Activated CD8-positive, alpha-beta memory T cell treated with anti-CD3 and anti-CD28 coated beads for 24 hours (primary cell): ENCODE results near the gene PPFIA4.
"Not testable (repeated sequence)": the region's sequence is repeated elsewhere in the genome, so short reads cannot be mapped to it uniquely, and the experiment has no call there.

Experiments
- DNase-seq: peaks from one replicate; pipeline ENCODE4 v3.0.0-alpha.2; 2020

The PPFIA4 gene

DNA sequence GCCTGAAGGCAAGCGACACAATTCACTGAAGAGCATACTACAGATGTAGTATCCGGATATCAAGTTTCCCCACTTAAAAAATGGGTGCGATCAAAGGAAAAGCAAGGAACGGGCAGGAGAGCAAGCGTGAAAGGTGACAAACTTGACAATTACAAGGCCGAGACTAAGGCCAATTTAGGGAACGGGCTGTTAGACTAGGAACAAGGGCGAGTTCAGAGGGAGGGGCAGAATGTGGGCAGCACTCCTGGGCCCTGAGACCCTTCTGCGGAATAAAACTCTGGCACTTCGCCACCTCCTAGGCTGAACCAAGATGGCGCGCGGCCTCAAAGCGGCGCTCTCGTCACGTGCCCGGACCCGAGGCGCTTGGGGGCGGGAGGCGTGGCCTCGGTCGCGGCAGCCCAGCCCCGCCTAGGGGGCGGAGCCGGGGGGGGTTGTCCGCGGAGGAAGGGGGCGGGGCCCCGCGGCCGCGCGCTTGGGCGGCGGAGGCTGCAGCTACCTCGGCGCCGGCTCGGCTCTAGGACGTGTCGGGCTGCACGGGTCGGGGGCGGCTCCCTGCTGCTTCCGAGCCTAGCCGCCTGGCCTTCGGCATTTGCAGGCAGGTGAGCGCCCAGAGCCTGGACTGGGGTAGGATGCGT is at the start of gene PPFIA4:
PPFIA4 (plus strand) TSS at position 461 of the 635 bp plus-strand sequence. CDS start 12,518 bp downstream, outside the sequence.
- DNase-seq, result peak; percentile 93

DNA sequence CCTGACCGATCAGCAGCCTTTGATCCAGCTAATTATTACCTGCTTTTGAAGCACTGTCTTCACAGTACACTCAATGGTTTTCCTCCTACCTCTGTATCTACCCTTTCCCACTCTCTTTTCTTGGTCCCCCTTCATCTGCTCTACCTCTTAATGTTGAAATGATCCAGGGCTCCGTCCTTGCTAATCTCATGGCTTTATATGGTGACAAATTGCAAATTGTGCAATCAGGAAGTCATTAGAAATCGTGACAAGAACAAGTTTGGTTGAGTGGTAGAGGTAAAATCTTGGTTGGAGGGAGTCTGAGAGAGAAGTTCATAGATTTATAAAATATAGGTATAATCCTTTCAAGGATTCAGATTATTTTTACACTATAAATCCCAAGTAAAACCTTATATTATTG is 49.7 kb upstream of the PPFIA4 start:
- no peak for DNase-seq

DNA sequence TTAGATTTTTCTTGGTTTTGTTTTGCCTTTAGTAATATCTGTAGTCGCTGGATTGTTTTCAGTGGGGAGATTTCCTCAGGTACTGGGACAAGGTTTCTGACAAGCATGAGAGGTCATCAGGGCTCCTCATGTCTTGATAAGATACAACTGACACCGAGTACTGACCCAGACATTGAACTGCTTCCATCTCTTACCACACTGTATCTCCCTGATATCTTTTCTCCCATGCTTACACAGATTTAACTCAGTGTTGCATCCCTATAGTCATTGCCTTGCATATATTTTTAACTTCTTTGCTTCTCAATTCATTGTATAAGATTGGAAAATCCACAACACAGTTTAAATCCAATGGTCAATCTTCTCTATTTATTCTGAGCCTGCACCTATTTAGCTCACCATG is 46.8 kb upstream of the PPFIA4 start:
- no peak for DNase-seq

DNA sequence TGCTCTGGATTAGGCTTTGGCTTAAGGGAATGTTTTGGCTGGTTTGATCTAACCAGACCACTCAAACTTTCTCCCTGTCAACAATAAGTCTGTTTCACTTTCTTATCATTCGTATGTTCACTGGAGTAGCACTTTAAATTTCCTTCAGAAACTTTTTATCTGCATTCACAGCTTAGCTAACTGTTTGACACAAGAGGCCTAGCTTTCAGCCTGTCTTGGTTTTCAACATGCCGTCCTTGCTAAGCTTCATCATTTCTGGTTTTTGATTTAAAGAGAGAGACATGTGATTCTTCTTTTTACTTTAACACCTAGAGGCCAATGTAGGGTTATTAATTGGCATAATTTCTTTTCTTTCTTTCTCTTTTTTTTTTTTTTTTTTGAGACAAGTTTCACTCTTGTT is 44.4 kb upstream of the PPFIA4 start:
- DNase-seq, result no peak

DNA sequence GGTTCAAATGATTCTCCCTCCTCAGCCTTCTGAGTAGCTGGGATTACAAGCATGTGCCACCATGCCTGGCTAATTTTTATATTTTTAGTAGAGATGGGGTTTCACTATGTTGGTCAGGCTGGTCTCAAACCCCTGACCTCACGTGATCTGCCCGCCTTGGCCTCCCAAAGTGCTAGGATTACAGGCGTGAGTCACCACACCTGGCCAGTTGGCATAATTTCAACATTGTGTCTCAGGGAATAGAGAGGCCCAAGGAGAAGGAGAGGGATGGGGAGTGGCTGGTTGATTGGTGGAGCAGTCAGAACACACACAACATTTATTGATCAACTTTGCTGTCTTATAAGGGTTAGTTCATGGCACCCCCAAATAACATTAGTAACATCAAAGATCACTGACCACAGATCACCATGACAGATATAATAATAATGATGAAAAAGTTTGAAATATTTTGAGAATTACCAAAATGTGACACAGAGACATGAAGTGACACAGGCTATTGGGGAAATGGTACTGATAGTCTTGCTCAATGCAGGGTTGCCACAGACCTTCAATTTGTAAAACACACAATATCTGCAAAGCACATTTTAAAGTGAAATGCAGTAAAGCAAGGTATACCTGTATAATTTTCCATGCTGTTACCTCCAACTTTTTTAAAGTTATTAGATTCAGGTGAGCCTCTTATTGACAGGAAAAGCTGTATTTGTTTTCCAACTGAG is 43.4 kb upstream of the PPFIA4 start:
- DNase-seq, result no peak

DNA sequence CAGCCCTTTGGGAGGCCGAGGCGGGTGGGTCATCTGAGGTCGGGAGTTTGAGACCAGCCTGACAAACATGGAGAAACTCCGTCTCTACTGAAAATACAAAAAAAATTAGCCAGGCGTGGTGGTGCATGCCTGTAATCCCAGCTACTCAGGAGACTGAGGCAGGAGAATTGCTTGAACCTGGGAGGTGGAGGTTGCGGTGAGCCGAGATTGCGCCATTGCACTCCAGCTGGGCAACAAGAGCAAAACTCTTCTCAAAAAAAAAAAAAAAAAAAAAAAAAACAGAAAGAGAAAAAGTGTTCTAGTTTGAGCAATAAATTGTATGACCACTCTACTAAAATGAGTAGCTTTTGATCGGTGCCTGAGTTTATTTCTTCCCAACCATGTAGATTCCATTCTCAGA is 40.2 kb upstream of the PPFIA4 start:
- DNase-seq, result not testable (repeated sequence)

DNA sequence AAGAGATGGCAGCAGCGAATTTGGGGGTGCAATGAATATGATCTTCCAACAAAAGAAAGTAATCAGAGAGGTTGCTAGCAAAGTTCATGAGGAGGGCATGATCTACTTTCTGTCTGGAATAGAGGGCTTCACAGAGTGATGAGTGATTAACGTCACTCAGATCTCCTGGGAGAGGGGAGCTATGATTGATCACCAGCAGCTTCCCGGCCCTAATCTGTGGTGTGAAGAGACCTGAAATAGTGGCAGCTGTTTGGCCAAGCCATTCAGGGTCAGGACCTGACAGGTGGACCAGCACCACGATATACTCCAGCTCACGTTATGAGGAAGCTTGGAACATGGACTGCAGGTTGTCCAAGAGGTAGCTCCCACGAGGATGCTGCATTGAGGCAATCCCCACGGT is 39.0 kb upstream of the PPFIA4 start:
- DNase-seq, result no peak

DNA sequence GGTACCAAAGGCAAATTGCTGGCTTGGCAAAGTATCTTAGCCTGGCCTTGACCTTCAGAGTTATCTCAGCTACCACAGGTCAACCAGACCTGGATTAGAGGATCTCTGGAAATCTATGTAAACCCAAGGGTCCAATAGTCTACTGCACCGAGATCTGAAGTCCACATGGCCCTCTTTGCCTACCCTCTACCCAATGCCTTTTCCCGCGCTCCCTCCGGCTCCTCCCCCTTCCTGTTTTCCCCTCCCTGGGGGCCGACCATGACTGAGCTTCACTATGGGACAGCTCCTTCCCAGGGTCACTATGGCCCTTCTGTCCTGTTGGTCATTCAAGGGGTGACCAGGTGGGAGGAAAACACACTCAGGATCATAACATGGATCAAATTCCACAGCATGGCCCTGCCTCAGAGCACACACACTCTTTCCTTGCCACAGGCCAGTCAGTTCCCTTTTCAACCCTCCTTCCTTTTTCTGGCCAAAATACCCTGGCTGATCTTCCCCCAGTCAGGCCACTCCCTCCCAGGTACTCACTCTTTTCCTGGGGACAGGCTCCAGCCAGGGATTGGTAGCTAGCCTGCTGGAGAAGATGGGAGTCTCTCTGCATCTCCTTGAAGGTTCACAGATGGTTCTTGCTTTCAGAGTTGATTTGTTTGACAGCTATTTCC is 38.2 kb upstream of the PPFIA4 start:
- DNase-seq, result no peak

DNA sequence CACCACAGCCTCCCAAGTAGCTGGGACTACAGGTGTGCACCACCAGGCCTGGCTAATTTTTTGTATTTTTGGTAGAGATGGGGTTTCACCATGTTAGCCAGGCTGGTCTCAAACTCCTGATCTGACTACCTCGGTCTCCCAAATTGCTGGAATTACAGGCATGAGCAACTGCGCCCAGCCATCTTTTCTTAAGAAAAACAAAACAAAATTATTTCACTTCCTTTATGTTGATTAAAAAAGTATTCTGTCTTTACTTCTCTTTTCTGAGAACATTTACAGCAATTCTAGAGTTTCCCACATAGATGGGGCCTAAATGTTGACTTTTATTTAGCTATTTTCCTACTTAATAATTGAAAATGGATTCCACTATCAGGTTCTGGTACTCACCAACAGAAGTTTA is 36.4 kb upstream of the PPFIA4 start:
- no peak for DNase-seq

DNA sequence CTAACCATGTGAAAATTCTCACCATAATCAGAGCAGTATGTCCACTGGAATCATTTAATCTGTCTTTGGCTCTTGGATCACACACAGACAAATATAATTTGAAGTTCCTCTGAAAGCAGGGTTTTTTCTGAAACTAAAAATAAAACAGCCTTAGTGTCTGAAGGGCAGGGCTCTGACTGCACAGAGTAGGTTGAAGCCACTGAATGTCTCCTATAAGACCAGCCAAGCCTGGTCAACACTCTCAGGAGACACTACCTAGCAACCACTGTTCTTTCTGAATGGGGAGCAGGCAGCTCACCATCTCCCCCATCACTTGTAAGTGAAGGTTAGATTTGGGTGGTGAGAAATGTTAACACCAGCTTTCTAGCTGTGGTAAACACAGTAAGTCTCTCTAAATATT is 35.2 kb upstream of the PPFIA4 start:
- DNase-seq, result no peak

DNA sequence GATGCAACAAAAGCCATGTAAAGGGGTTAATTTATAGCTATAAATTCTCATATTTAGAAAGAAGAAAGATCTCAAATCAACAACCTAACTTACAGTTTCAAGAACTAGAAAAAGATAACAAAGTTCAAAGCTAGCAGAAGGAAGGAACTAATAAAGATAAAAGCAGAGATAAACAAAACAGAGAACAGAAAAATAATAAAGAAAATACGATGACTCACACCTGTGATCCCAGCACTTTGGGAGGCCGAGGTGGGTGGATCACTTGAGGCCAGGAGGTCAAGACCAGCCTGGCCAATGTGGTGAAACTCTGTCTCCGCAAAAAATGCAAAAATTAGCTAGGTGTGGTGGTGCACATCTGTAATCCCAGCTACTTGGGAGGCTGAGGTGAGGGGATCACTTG is 31.5 kb upstream of the PPFIA4 start:
- no peak for DNase-seq

DNA sequence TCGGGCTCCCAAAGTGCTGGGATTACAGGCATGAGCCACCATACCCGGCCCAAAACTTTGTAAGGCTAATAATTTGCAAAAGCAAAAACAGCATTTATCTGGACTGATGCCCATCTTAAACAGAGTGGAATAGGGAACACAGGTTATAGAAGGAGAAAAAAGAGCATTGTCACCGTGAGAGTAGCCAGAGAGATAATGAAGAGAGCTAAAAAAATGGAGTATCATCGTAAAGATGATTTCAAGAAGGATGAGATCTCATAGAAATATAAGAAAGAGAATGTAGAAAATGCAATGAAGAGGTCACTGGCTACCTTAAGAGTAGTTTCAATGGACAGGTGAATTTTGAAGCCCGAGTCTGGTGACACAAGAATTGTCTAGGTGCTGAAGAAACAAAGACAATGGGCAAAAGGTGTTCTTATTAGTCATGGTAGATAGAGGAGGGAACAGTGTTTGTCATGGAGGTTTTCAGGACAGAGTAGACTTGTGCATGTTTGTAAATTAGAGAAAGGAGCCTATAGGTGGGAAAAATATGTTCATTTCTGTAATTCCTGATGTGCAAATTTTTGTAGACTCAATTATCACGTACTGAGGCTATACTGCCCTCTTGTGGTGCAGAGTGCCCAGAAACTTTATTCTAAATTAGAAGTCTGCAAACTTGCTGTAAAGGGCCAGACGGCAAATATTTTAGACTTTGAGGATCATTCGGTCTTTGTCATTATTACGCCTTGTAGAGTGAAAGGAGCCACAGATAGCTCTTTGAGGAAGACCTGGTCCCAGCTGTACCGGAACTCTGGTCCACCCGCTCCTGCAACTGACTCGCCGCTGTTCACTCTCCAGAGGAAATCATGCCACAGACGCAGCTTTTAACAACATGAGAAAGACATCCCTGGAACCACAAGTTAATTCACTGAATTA is 27.2 kb upstream of the PPFIA4 start:
- DNase-seq, result peak; percentile 72

DNA sequence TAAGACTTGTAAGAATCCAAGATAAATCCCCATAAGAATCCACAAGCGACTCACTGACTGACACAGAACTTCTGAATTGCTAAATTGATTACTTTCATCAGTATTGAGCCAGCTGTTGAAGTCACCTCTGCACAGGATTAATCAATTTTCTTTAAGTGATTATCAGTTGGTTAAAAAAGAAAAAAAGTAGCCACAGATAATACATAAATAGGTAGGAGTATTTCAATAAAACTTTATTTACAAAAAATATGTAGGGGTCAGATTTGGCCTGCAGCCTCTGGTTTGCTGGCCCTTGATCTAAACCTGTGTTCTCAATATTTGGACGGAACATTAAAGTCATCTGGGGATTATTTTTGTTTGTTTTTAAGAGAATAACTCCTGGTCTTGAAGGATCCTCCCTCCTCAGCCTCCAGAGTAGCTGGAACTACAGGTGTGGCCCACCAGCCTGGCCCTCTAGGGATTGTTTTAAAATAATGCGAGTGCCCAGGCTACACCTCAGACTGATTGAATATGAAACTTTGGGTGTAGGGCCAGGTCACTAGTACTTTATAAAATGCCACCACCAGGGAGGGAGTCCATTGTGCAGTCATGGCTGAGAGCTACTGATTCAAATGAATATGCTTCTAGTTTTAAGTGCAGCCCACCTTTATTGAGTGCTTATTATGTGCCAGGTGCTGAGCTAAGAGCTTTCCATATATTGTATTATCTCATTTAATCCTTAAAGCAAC is 25.9 kb upstream of the PPFIA4 start:
- DNase-seq, result no peak

DNA sequence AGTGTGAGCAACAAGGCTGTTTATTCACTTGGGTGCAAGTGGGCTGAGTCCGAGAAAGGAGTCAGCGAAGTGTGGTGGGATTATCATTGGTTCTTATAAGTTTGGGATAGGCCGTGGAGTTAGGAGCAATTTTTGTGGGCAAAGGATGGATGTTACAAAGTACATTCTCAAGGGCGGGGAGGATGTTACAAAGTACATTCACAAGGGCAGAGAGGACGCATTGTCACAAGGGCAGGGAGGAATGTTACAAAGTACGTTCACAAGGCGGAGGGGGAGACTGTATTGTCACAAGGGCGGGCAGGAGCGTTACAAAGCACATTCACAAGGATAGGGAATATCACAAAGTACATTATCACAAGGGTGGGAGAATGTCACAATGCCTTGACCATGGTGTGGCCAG is 24.3 kb upstream of the PPFIA4 start:
- DNase-seq, result no peak

DNA sequence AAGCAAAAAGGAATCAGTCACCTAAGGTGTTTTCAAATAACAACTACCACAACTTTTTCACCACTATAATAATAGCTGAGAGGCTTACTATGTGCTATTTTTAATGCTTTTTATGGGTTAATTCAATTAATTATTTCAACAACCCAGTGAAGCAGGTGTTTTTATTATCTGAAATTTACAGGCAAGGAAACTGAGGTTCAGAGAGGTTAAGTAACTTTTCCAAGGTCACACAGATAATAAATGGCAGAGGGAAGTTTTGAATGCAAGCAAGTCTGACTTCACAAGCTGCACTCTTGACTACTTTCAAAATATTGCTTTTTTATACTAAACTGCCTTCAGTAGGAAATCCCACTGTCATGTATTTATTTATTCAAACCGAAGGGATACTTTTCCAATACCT is 23.3 kb upstream of the PPFIA4 start:
- no peak for DNase-seq

DNA sequence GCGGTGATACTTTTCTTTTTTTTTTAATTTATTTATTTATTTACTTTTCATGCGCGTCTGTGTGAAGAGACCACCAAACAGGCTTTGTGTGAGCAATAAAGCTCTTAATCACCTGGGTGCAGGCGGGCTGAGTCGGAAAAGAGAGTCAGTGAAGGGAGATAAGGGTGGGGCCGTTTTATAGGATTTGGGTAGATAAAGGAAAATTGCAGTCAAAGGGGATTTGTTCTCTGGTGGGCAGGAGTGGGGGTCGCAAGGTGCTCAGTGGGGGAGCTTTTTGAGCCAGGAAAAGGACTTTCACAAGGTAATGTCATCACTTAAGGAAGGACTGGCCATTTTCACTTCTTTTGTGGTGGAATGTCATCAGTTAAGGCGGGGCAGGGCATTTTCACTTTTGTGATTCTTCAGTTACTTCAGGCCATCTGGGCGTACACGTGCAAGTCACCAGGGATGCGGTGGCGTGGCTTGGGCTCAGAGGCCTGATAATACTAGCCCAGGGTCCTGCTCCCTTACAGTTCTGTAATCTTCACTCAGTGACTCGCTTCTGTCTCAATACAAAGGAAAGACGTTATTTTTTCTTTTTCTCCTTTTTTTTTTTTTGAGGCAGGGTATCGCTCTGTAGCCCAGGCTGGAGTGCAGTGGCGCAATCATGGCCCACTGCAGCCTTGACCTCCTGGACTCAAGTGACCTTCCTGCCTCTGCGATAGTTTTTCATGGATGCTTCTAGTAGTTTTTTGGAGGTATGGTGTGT is 20.7 kb upstream of the PPFIA4 start:
- DNase-seq, result not testable (repeated sequence)

DNA sequence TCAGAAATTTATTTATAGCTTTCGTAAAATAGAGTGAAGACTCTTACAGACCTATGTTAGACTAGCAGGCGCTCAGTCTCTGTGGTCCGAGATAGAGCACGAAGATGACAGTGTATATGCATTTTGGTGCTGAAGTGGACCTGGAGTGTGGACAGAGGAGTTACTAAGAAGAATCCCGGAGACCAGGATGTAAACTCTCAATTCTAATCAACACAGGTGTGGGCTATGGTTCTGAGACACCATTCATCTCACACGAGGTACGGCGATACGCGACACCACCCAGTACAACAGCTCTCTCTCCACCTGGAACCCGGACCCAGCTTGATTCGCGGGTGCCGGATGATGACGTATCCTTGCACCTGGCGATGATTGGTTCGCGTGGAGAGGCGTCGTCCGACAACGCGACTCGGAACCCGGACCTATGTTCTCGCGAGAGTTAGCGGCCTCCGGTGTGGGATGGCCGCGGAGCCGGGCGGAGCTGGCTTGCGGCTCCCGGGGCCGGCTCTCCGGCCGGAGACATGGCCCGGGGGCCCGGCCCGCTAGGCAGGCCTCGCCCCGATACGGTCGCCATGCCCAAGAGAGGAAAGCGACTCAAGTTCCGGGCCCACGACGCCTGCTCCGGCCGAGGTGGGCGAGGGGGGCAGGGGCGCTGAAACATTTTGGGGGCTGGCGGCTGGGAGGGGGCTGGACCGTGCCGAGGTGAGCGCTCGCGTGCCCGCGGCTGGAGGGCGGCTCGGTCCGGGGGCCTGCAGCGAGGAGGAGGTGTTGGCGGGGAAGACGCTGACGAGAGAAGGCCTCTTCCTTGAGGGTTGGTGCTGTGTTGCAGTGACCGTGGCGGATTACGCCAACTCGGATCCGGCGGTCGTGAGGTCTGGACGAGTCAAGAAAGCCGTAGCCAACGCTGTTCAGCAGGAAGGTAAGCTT is 19.1 kb upstream of the PPFIA4 start, which contains the start of gene TMEM183A:
TMEM183A (plus strand) TSS at position 427 of the 924 bp plus-strand sequence; CDS start at position 519, 92 bp downstream.
- peak; percentile 95 for DNase-seq

DNA sequence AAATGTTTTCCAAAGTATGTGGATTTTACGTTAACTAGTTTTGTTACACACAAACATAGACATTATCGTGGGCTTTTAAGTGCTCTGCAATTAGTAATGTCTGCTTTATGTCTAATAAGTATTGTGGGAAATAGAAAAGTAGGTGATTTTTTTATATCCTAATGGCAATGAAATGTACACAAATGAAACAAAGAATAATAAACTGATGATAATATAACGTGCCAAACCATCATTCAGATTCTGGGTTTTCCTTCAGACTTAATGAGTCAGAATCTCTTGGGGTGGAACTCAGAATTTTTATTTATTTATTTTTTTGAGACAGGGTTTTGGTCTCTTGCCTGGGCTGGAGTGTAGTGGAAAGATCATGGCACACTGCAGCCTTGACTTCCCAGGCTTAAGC is 17.1 kb upstream of the PPFIA4 start:
- no peak for DNase-seq

DNA sequence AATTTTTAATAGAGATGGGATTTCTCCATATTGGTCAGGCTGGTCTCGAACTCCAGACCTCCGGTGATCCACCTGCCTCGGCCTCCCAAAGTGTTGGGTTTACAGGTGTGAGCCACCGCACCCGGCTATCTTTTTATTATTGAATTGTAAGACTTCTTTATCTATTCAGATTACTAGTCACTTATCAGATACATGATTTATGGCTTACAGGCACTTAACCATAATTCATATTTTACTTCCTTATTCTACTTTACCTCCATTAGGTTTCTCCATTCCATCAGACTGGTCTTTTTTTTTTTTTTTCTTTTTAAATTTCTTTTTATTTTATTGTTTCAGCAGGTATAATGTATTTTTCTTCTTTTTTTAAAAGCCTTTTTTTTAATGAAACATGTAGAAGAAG is 14.7 kb upstream of the PPFIA4 start:
- no peak for DNase-seq

DNA sequence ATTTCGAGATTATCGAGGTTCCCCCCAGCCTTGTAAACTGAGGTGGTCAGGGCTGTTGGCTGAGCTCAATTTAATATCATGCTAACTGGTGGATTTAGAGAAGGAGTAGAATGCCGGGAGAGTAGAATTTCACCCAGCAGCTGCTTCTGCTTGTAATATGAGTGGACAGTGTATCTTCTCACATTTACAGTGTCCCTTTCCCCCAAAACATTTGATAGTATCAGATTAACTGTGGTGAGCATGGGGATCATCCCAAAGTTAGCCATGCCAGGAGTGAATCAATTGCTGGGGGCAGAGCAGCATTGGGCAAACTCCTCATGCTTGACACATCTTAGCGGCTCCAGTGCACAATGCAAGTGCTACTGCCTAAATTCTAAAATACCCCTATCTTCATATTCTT is 9.2 kb upstream of the PPFIA4 start:
- DNase-seq, result no peak
